Colonic mucosa (tissue), 4 donors: Measurements from ENCODE around the gene KLF6. TPM values are rescaled to one million over a fixed set of nuclear protein-coding genes. Genes with fewer than 3 reads are reported as not detected.

Experiments
- DNase-seq: peaks from one replicate; pipeline ENCODE4 v3.0.0-alpha.2; 2020
- H3K27ac ChIP-seq: fragments of 200-600 bp; one replicate; pipeline ENCODE4 v1.8.0; 2021
- H3K27me3 ChIP-seq: fragments of 200-600 bp; one replicate; pipeline ENCODE4 v1.8.0; 2021
- H3K36me3 ChIP-seq: fragments of 200-600 bp; one replicate; pipeline ENCODE4 v1.8.0; 2021
- H3K4me1 ChIP-seq: fragments of 200-600 bp; one replicate; pipeline ENCODE4 v1.8.0; 2021; ENCODE audit warnings: mild to moderate bottlenecking
- H3K4me3 ChIP-seq: fragments of 200-600 bp; one replicate; pipeline ENCODE4 v1.8.0; 2021
- H3K9ac ChIP-seq, 2 donors: one replicate each; pipeline ENCODE4 v1.7.0; 2013; ENCODE audit warnings: control low read depth in 2 of 2, low read depth in 2 of 2, low read length in 2 of 2
- H3K9me3 ChIP-seq: fragments of 200-600 bp; one replicate; pipeline ENCODE4 v1.8.0; 2021
- intact Hi-C: fragments of 100-400 bp; cut with DNase I; formaldehyde crosslinking; loops from one replicate; pipeline ENCODE4 v1.14.1; 2022
- total RNA-seq, 2 donors: library from RNA; stranded (reverse); fragmentation: NEBNext Ultra II Directional in 1 of 2; extraction: Animal tissue kit (Norgen Biotek cat#: 25700) in 1 of 2; gene quantifications; one replicate each; pipeline ENCODE4 v1.2.1, GENCODE V29; 2021
- TF ChIP-seq, protein P1 (sequence below): fragments of 200-600 bp; IDR thresholded peaks from one replicate; pipeline ENCODE4 v1.8.0; 2022; ENCODE audit warnings: antibody characterized with exemption, mild to moderate bottlenecking
- donor health status: healthy.
- donor health status: DM: no; HTN: no; CAD: no.
- donor health status: DM: no; HTN: no; CAD: no.

KLF6 gene
- total RNA-seq, 2 donors from 2014 or later: 106 to 299 TPM

DNA sequence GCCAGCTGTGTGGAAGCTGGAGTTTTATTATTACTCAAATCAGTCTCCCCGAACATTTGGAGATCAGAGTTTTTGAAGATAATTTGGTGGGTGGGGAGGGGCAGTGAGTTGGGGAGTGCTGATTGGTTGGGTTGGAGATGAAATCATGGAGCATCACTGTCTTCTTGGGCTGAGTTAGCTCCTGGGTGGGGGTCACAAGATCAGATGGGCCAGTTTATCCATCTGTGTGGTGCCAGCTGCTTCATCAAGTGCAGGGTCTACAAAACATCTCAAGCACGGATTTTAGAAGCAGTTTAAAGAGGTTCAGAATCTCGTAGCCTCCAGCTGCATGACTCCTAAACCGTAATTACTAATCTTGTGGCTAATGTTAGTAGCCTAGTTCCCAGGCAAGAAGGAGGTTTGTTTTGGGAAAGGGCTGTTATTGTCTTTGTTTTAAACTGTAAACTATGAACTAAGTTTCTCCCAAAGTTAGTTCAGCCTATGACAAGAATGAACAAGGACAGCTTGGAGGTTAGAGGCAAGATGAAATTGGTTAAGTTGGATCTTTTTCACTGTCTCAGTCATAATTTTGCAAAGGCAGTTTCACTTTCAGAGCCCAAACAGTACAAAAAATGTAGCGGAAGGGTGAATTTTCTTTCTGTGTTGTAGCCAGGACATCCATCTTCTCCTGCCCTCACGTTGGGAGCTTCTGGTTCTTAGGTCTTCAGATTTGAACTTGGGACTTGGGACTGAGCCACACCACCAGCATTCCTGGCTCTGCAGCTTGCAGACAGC is 43.1 kb downstream of the KLF6 start:
- Histone ChIP-seq H3K9me3 (no peaks in the 10 kb centered on the region), H3K27ac (no peak overlapping the region), H3K4me1 (no peaks in the 10 kb centered on the region), H3K4me3 (no peak overlapping the region), H3K9ac (no peak overlapping the region), H3K27me3 (no peaks in the 10 kb centered on the region), H3K36me3 (no peaks in the 10 kb centered on the region)
- TF ChIP-seq, protein P1, sequence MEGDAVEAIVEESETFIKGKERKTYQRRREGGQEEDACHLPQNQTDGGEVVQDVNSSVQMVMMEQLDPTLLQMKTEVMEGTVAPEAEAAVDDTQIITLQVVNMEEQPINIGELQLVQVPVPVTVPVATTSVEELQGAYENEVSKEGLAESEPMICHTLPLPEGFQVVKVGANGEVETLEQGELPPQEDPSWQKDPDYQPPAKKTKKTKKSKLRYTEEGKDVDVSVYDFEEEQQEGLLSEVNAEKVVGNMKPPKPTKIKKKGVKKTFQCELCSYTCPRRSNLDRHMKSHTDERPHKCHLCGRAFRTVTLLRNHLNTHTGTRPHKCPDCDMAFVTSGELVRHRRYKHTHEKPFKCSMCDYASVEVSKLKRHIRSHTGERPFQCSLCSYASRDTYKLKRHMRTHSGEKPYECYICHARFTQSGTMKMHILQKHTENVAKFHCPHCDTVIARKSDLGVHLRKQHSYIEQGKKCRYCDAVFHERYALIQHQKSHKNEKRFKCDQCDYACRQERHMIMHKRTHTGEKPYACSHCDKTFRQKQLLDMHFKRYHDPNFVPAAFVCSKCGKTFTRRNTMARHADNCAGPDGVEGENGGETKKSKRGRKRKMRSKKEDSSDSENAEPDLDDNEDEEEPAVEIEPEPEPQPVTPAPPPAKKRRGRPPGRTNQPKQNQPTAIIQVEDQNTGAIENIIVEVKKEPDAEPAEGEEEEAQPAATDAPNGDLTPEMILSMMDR: no peak
- no peak for DNase-seq
- intact Hi-C loops: no loop called here

- H3K9me3 ChIP-seq: no peaks in the 10 kb centered on the region
- no peaks in the 10 kb centered on the region for H3K4me1 ChIP-seq
- no peak for DNase-seq
- intact Hi-C loops: no loop called here
- no peak overlapping the region for H3K9ac ChIP-seq
- TF ChIP-seq, protein P1: no peak
- H3K36me3 ChIP-seq: no peaks in the 10 kb centered on the region
- no peaks in the 10 kb centered on the region for H3K27me3 ChIP-seq
- H3K4me3 ChIP-seq: no peak overlapping the region
- H3K27ac ChIP-seq: no peak overlapping the region
These were observed 44.7 kb downstream of the KLF6 start for GRCh38 chr10:3740157-3740871.

- Histone ChIP-seq H3K9me3 (no peaks in the 10 kb centered on the region), H3K27ac (no peak overlapping the region), H3K27me3 (no peaks in the 10 kb centered on the region), H3K9ac (no peak overlapping the region), H3K4me1 (no peaks in the 10 kb centered on the region), H3K4me3 (no peak overlapping the region), H3K36me3 (no peaks in the 10 kb centered on the region)
- no peak for DNase-seq
- TF ChIP-seq, protein P1: no peak
- intact Hi-C loops: no loop called here
These were observed 46.1 kb downstream of the KLF6 start for GRCh38 chr10:3738855-3739350.

- TF ChIP-seq, protein P1: no peak
- Histone ChIP-seq H3K4me1 (no peaks in the 10 kb centered on the region), H3K4me3 (no peak overlapping the region), H3K27ac (no peak overlapping the region), H3K36me3 (no peaks in the 10 kb centered on the region), H3K9me3 (no peaks in the 10 kb centered on the region), H3K9ac (no peak overlapping the region), H3K27me3 (no peaks in the 10 kb centered on the region)
- intact Hi-C loops: no loop called here
- no peak for DNase-seq
These were observed 47.1 kb downstream of the KLF6 start for GRCh38 chr10:3737864-3738263.

GRCh38 chr10:3735175-3735574 is 49.8 kb downstream of the KLF6 start:
- H3K27ac ChIP-seq: no peak overlapping the region
- intact Hi-C loops: no loop called here
- H3K36me3 ChIP-seq: no peaks in the 10 kb centered on the region
- H3K4me1 ChIP-seq: no peaks in the 10 kb centered on the region
- no peak overlapping the region for H3K9ac ChIP-seq
- H3K27me3 ChIP-seq: no peaks in the 10 kb centered on the region
- H3K4me3 ChIP-seq: no peak overlapping the region
- DNase-seq: no peak
- TF ChIP-seq, protein P1: no peak
- H3K9me3 ChIP-seq: no peaks in the 10 kb centered on the region
